ENCODE measurements around the gene ABCA6. TPM values are rescaled to one million over a fixed set of nuclear protein-coding genes. Genes with fewer than 3 reads are reported as not detected.

Gene ABCA6
- total and polyA plus RNA-seq, 2 donors (not counting 1 experiment from before 2014, with no cell fraction given), result 4.2 to 12.9 TPM

DNA sequence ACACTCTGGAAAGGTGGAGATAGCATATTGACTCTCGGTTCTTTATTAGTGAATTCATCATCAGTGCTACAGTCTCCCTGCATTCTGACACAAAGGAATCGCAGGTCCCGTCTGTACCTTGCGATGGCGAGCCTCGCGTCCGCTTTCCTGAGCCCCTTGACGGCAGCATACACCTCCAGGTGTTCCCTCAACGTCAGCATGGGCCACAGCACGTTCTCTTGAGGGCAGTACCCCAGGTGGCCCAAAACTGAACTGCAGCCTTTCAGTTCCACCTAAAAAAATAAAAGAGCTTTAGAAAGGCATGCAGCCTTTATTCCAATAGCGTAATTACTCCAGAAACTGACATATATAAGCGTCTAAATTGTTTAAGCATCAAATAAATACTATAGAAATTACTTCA lies 56.8 kb downstream of the ABCA6 start:
- H3K79me2 ChIP-seq (ENCODE audit: control insufficient read depth, insufficient read depth, low read length), result no peaks in the 10 kb centered on the region
- H3K9me3 ChIP-seq (ENCODE audit: control insufficient read depth, insufficient read depth, low read depth, low read length), result no peaks in the 10 kb centered on the region
- no peak overlapping the region for H3K27ac ChIP-seq (ENCODE audit: insufficient read depth, low read length)
- no peak overlapping the region for H2AFZ ChIP-seq (ENCODE audit: low read length)
- no peaks in the 10 kb centered on the region for H4K20me1 ChIP-seq (ENCODE audit: control insufficient read depth, extremely low read depth, insufficient read depth, low read length)
- H3K4me1 ChIP-seq (ENCODE audit: control insufficient read depth, extremely low read depth, insufficient read depth, low read length), result no peaks in the 10 kb centered on the region
- H3K9ac ChIP-seq (ENCODE audit: insufficient read depth, low read length), result no peak overlapping the region
- TF ChIP-seq, protein P1, sequence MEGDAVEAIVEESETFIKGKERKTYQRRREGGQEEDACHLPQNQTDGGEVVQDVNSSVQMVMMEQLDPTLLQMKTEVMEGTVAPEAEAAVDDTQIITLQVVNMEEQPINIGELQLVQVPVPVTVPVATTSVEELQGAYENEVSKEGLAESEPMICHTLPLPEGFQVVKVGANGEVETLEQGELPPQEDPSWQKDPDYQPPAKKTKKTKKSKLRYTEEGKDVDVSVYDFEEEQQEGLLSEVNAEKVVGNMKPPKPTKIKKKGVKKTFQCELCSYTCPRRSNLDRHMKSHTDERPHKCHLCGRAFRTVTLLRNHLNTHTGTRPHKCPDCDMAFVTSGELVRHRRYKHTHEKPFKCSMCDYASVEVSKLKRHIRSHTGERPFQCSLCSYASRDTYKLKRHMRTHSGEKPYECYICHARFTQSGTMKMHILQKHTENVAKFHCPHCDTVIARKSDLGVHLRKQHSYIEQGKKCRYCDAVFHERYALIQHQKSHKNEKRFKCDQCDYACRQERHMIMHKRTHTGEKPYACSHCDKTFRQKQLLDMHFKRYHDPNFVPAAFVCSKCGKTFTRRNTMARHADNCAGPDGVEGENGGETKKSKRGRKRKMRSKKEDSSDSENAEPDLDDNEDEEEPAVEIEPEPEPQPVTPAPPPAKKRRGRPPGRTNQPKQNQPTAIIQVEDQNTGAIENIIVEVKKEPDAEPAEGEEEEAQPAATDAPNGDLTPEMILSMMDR (conservative IDR thresholded peaks at IDR 0.05 in 1 of 2, IDR thresholded peaks at IDR 0.05 in 1 of 2; ENCODE audit: low read depth in 1 of 2, low read length in 2 of 2), result peak; percentile 19 to 33
- no peak for TF ChIP-seq EZH2 (IDR thresholded peaks at IDR 0.05; ENCODE audit: low read length, missing control alignments)
- H3K36me3 ChIP-seq (ENCODE audit: control insufficient read depth, insufficient read depth, low read length), result no peaks in the 10 kb centered on the region
- no peak for DNase-seq (ENCODE audit: low read depth in 2 of 2)
- H3K4me2 ChIP-seq (ENCODE audit: extremely low read depth, insufficient read depth, low read length), result no peak overlapping the region
- H3K27me3 ChIP-seq (ENCODE audit: control insufficient read depth, insufficient read depth, low read length), result no peaks in the 10 kb centered on the region
- no peak overlapping the region for H3K4me3 ChIP-seq (replicated peaks in 1 of 4; ENCODE audit: control extremely low read depth in 1 of 4, insufficient read depth in 1 of 4, low read depth in 3 of 4, low read length in 4 of 4)

DNA sequence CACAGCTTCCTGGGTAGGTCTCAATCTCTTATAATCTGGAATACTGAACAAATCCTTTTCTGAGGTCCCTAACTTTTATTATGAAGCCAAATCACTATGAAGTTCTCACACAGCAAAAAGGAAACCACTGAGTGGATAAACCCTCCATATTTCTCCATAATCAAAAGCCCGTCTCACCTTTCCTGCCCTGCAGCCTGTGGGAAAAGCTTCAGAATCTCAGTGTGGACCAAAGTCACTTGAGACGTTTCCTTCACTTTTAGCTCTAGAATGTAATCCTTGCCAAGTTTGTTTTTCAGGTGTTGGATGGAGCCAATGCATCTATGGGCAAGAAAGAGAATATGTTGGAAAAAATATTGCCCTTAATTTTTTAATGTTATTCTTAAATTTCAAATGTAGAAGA lies 59.0 kb downstream of the ABCA6 start:
- H4K20me1 ChIP-seq (ENCODE audit: control insufficient read depth, extremely low read depth, insufficient read depth, low read length), result no peaks in the 10 kb centered on the region
- no peaks in the 10 kb centered on the region for H3K79me2 ChIP-seq (ENCODE audit: control insufficient read depth, insufficient read depth, low read length)
- no peak overlapping the region for H3K27ac ChIP-seq (ENCODE audit: insufficient read depth, low read length)
- no peaks in the 10 kb centered on the region for H3K36me3 ChIP-seq (ENCODE audit: control insufficient read depth, insufficient read depth, low read length)
- no peak overlapping the region for H3K4me2 ChIP-seq (ENCODE audit: extremely low read depth, insufficient read depth, low read length)
- no peak overlapping the region for H3K4me3 ChIP-seq (replicated peaks in 1 of 4; ENCODE audit: control extremely low read depth in 1 of 4, insufficient read depth in 1 of 4, low read depth in 3 of 4, low read length in 4 of 4)
- H3K27me3 ChIP-seq (ENCODE audit: control insufficient read depth, insufficient read depth, low read length), result no peaks in the 10 kb centered on the region
- H2AFZ ChIP-seq (ENCODE audit: low read length), result no peak overlapping the region
- no peak for DNase-seq (ENCODE audit: low read depth in 2 of 2)
- H3K9me3 ChIP-seq (ENCODE audit: control insufficient read depth, insufficient read depth, low read depth, low read length), result no peaks in the 10 kb centered on the region
- no peaks in the 10 kb centered on the region for H3K4me1 ChIP-seq (ENCODE audit: control insufficient read depth, extremely low read depth, insufficient read depth, low read length)
- no peak overlapping the region for H3K9ac ChIP-seq (ENCODE audit: insufficient read depth, low read length)
- TF ChIP-seq, protein P1 (conservative IDR thresholded peaks at IDR 0.05 in 1 of 2, IDR thresholded peaks at IDR 0.05 in 1 of 2; ENCODE audit: low read depth in 1 of 2, low read length in 2 of 2), result no peak
- TF ChIP-seq EZH2 (IDR thresholded peaks at IDR 0.05; ENCODE audit: low read length, missing control alignments), result no peak

DNA sequence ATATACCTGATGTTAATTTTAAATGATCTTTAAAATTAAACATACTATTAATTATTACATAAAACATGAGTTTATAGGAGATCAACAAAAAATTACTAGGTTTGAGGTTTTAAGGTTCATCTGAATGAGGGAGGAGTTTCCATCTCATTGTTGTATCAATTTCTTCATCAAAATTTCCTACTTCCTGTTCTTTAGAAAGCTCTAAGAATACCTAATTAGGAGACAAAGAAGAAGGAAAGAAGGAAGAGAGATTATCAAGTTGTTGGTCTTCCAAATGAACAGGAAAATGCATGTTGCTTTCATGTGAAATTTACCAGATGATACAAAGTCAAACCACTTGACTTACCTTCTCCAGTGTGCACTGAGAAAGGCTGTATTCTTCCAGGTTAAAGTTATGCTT lies 62.8 kb downstream of the ABCA6 start:
- TF ChIP-seq, protein P1 (conservative IDR thresholded peaks at IDR 0.05 in 1 of 2, IDR thresholded peaks at IDR 0.05 in 1 of 2; ENCODE audit: low read depth in 1 of 2, low read length in 2 of 2), result no peak
- no peak for TF ChIP-seq EZH2 (IDR thresholded peaks at IDR 0.05; ENCODE audit: low read length, missing control alignments)
- Histone ChIP-seq H3K36me3 (ENCODE audit: control insufficient read depth, insufficient read depth, low read length) (no peaks in the 10 kb centered on the region), H3K27me3 (ENCODE audit: control insufficient read depth, insufficient read depth, low read length) (no peaks in the 10 kb centered on the region), H4K20me1 (ENCODE audit: control insufficient read depth, extremely low read depth, insufficient read depth, low read length) (no peaks in the 10 kb centered on the region), H3K4me2 (ENCODE audit: extremely low read depth, insufficient read depth, low read length) (no peak overlapping the region), H3K9ac (ENCODE audit: insufficient read depth, low read length) (no peak overlapping the region), H3K79me2 (ENCODE audit: control insufficient read depth, insufficient read depth, low read length) (no peaks in the 10 kb centered on the region), H3K4me1 (ENCODE audit: control insufficient read depth, extremely low read depth, insufficient read depth, low read length) (no peaks in the 10 kb centered on the region), H3K9me3 (ENCODE audit: control insufficient read depth, insufficient read depth, low read depth, low read length) (no peaks in the 10 kb centered on the region), H2AFZ (ENCODE audit: low read length) (no peak overlapping the region), H3K4me3 (replicated peaks in 1 of 4; ENCODE audit: control extremely low read depth in 1 of 4, insufficient read depth in 1 of 4, low read depth in 3 of 4, low read length in 4 of 4) (no peak overlapping the region), H3K27ac (ENCODE audit: insufficient read depth, low read length) (no peak overlapping the region)
- no peak for DNase-seq (ENCODE audit: low read depth in 2 of 2)
